HEK293 (cell line): ENCODE results near the gene KIFC1.
A peak's percentile ranks its signal among the peaks of the same experiment; 100 is the strongest.
"Not testable (repeated sequence)": the region's sequence is repeated elsewhere in the genome, so short reads cannot be mapped to it uniquely, and the experiment has no call there.

Experiments
- CTCF ChIA-PET: fragments of 350-600 bp; formaldehyde crosslinking; extraction: SDS; loops from one replicate; lab custom pipeline; 2021; ENCODE audit warnings: antibody characterized with exemption; lab: Yijun Ruan, JAX
- POLR2A ChIA-PET: fragments of 300-600 bp; formaldehyde crosslinking; extraction: SDS; loops from one replicate; lab custom pipeline; 2020; ENCODE audit warnings: antibody characterized with exemption, inconsistent platforms; lab: Yijun Ruan, JAX
- H3K27ac ChIP-seq: fragments of 200-500 bp; sonication (Bioruptor generic); 2 replicates; pipeline ENCODE4 v1.5.1; 2014; ENCODE audit warnings: low read depth, low read length, control low read depth, inconsistent platforms; ENCODE audit errors: extremely low read depth
- H3K36me3 ChIP-seq, 2 experiments: fragments of 200-500 bp in 1 of 2; sonication (Bioruptor generic) in 1 of 2; 1 replicate in 1 of 2; 2 replicates in 1 of 2; pipeline ENCODE4 v1.5.1; 2014 to 2017; ENCODE audit warnings: inconsistent platforms in 2 of 2, low read length in 2 of 2; ENCODE audit not compliant: control insufficient read depth in 2 of 2, insufficient read depth in 1 of 2
- H3K4me1 ChIP-seq: fragments of 200-500 bp; sonication (Bioruptor generic); 2 replicates; pipeline ENCODE4 v1.5.1; 2014; ENCODE audit warnings: mild to moderate bottlenecking, low read length, inconsistent platforms; ENCODE audit not compliant: control insufficient read depth, insufficient read depth
- H3K4me3 ChIP-seq: 2 replicates; pipeline ENCODE4 v1.5.1; 2011; ENCODE audit warnings: low read depth, mild to moderate bottlenecking, control low read depth, low read length, moderate library complexity
- H3K9me3 ChIP-seq: fragments of 200-500 bp; sonication (Bioruptor generic); 2 replicates; pipeline ENCODE4 v1.5.1; 2014; ENCODE audit warnings: low read depth, low read length, inconsistent platforms; ENCODE audit not compliant: control insufficient read depth, insufficient read depth
- BCL11A ChIP-seq: fragments of 450-650 bp; formaldehyde crosslinking; IDR thresholded peaks from 2 replicates; pipeline ENCODE4 v1.5.1; 2016; ENCODE audit warnings: low read depth, missing biosample characterization, missing genetic modification characterization
- BCL11B ChIP-seq: fragments of 450-650 bp; formaldehyde crosslinking; IDR thresholded peaks from 2 replicates; pipeline ENCODE4 v1.5.1; 2016; ENCODE audit warnings: low read depth, missing biosample characterization, missing genetic modification characterization
- HOXD13 ChIP-seq: sonication (generic); formaldehyde crosslinking; IDR thresholded peaks from 2 replicates; pipeline ENCODE4 v1.8.0; 2022; ENCODE audit warnings: missing genetic modification reagents, borderline replicate concordance
- PRDM1 ChIP-seq: fragments of 450-650 bp; formaldehyde crosslinking; IDR thresholded peaks from 2 replicates; pipeline ENCODE4; 2016; ENCODE audit warnings: missing biosample characterization, missing genetic modification characterization
- REST ChIP-seq: fragments of 450-650 bp; formaldehyde crosslinking; IDR thresholded peaks from 2 replicates; pipeline ENCODE4 v1.5.1; 2016; ENCODE audit warnings: missing biosample characterization, missing genetic modification characterization
- SP2 ChIP-seq: fragments of 450-650 bp; formaldehyde crosslinking; IDR thresholded peaks from 2 replicates; pipeline ENCODE4 v1.5.1; 2016; ENCODE audit warnings: missing biosample characterization, missing genetic modification characterization
- ZFP41 ChIP-seq: fragments of 450-650 bp; formaldehyde crosslinking; IDR thresholded peaks from 2 replicates; pipeline ENCODE4 v1.5.1; 2016; ENCODE audit warnings: missing biosample characterization, missing genetic modification characterization, borderline replicate concordance
- ZNF132 ChIP-seq: fragments of 450-650 bp; formaldehyde crosslinking; IDR thresholded peaks from 2 replicates; pipeline ENCODE4 v1.5.1; 2017; ENCODE audit warnings: missing biosample characterization, missing genetic modification characterization, borderline replicate concordance
- ZNF140 ChIP-seq: fragments of 450-650 bp; formaldehyde crosslinking; IDR thresholded peaks from 2 replicates; pipeline ENCODE4 v1.5.1; 2016; ENCODE audit warnings: missing biosample characterization, missing genetic modification characterization
- ZNF175 ChIP-seq: fragments of 450-650 bp; formaldehyde crosslinking; IDR thresholded peaks from 2 replicates; pipeline ENCODE4 v1.5.1; 2016; ENCODE audit warnings: missing biosample characterization, missing genetic modification characterization
- ZNF24 ChIP-seq: fragments of 450-650 bp; formaldehyde crosslinking; IDR thresholded peaks from 2 replicates; pipeline ENCODE4 v1.5.1; 2016; ENCODE audit warnings: missing biosample characterization, missing genetic modification characterization
- ZNF266 ChIP-seq: fragments of 450-650 bp; formaldehyde crosslinking; IDR thresholded peaks from 2 replicates; pipeline ENCODE4 v1.5.1; 2016; ENCODE audit warnings: missing biosample characterization, missing genetic modification characterization, low read depth
- ZNF292 ChIP-seq: fragments of 450-650 bp; formaldehyde crosslinking; IDR thresholded peaks from 2 replicates; pipeline ENCODE4 v1.5.1; 2016; ENCODE audit warnings: low read depth, missing biosample characterization, missing genetic modification characterization, borderline replicate concordance
- ZNF366 ChIP-seq: fragments of 450-650 bp; formaldehyde crosslinking; conservative IDR thresholded peaks from 2 replicates; pipeline ENCODE4 v1.5.1; 2016; ENCODE audit warnings: missing biosample characterization, missing genetic modification characterization
- ZNF426 ChIP-seq: fragments of 450-650 bp; formaldehyde crosslinking; IDR thresholded peaks from 2 replicates; pipeline ENCODE4 v1.5.1; 2017; ENCODE audit warnings: missing biosample characterization, missing genetic modification characterization, mild to moderate bottlenecking, inconsistent platforms, moderate library complexity
- ZNF449 ChIP-seq: fragments of 450-650 bp; formaldehyde crosslinking; IDR thresholded peaks from 2 replicates; pipeline ENCODE4 v1.5.1; 2017; ENCODE audit warnings: missing biosample characterization, mild to moderate bottlenecking, missing genetic modification characterization, moderate library complexity
- ZNF548 ChIP-seq: fragments of 450-650 bp; formaldehyde crosslinking; IDR thresholded peaks from 2 replicates; pipeline ENCODE4 v1.5.1; 2016; ENCODE audit warnings: missing biosample characterization, missing genetic modification characterization
- ZNF560 ChIP-seq: fragments of 450-650 bp; formaldehyde crosslinking; IDR thresholded peaks from 2 replicates; pipeline ENCODE4 v1.5.1; 2017; ENCODE audit warnings: missing biosample characterization, missing genetic modification characterization, borderline replicate concordance
- ZNF645 ChIP-seq: fragments of 450-650 bp; formaldehyde crosslinking; IDR thresholded peaks from 2 replicates; pipeline ENCODE4; 2016; ENCODE audit warnings: missing biosample characterization, missing genetic modification characterization
- ZNF654 ChIP-seq: fragments of 450-650 bp; formaldehyde crosslinking; IDR thresholded peaks from 2 replicates; pipeline ENCODE4 v1.5.1; 2016; ENCODE audit warnings: low read depth, missing biosample characterization, missing genetic modification characterization
- ZNF707 ChIP-seq: fragments of 450-650 bp; formaldehyde crosslinking; IDR thresholded peaks from 2 replicates; pipeline ENCODE4 v1.5.1; 2016; ENCODE audit warnings: missing biosample characterization, missing genetic modification characterization
- ZNF837 ChIP-seq: fragments of 450-650 bp; formaldehyde crosslinking; IDR thresholded peaks from 2 replicates; pipeline ENCODE4 v1.5.1; 2016; ENCODE audit warnings: missing biosample characterization, missing genetic modification characterization
- ZXDB ChIP-seq: fragments of 450-650 bp; formaldehyde crosslinking; IDR thresholded peaks from 2 replicates; pipeline ENCODE4 v1.5.1; 2016; ENCODE audit warnings: missing biosample characterization, missing genetic modification characterization

KIFC1 gene

GRCh38 chr6:33392979-33393378, 1.4 kb downstream of the KIFC1 start:
- peak overlapping the region; percentile 82 for H3K4me3 ChIP-seq
- CTCF ChIA-PET = interaction anchor here (0.6 kb wide), 1 partner anchor 61 kb away, joined by 3 read pairs; the partner anchor contains the start of gene ZBTB9
- TF ChIP-seq ZNF654 (0 out of 2 replicates have a peak, but pooled peaks have one; percentile 4), HOXD13 (CRISPR knock-in tag) (0 out of 2 replicates have a peak, but pooled peaks have one; percentile 1), PRDM1 (tag by site-specific recombination) (peak; percentile 46; the same call in 1 of the 2 replicates), ZNF366 (peak; percentile 35; the same call in 1 of the 2 replicates), ZNF132 (tag by site-specific recombination) (no peak)
- no peaks in the 10 kb centered on the region for H3K9me3 ChIP-seq
- no peak overlapping the region for H3K27ac ChIP-seq
- POLR2A ChIA-PET = interaction anchor here (1.4 kb wide), 1 partner anchor 75 kb away, joined by 4 read pairs; the partner anchor contains the start of gene ZBTB22
- H3K36me3 ChIP-seq = peaks cover 6 to 22% of the 10 kb centered on the region in 2 experiments; a peak in 2 of 3 replicates
- peaks cover 10% of the 10 kb centered on the region for H3K4me1 ChIP-seq

GRCh38 chr6:33397541-33397940, 5.9 kb downstream of the KIFC1 start:
- no peak for TF ChIP-seq ZNF449 (tag by site-specific recombination)
- TF ChIP-seq ZNF560 (tag by site-specific recombination) = no peak
- no peak for TF ChIP-seq SP2 (tag by site-specific recombination)
- TF ChIP-seq ZNF266 (tag by site-specific recombination) = no peak
- TF ChIP-seq ZNF292 (tag by site-specific recombination) = no peak
- no peak for TF ChIP-seq ZNF24 (tag by site-specific recombination)
- no peak for TF ChIP-seq ZFP41 (tag by site-specific recombination)
- TF ChIP-seq ZNF645 (tag by site-specific recombination) = no peak
- TF ChIP-seq REST = no peak
- no peak for TF ChIP-seq ZNF548 (tag by site-specific recombination)
- no peak for TF ChIP-seq ZNF426 (tag by site-specific recombination)
- TF ChIP-seq ZNF175 (tag by site-specific recombination) = no peak
- no peak for TF ChIP-seq BCL11B (tag by site-specific recombination)
- TF ChIP-seq ZNF140 (tag by site-specific recombination) = no peak
- no peak for TF ChIP-seq ZXDB (tag by site-specific recombination)
- TF ChIP-seq ZNF837 = no peak
- TF ChIP-seq BCL11A (tag by site-specific recombination) = no peak
- no peak for TF ChIP-seq ZNF707 (tag by site-specific recombination)
- H3K9me3 ChIP-seq = no peaks in the 10 kb centered on the region
- no peak overlapping the region for H3K4me3 ChIP-seq
- ChIA-PET CTCF (interaction anchor here (0.6 to 0.9 kb wide), 3 partner anchors 20 to 156 kb away, joined by 3 to 4 read pairs (median 3); partner anchors contain the start of gene CUTA), POLR2A (interaction anchor here (0.7 kb wide), 3 partner anchors 125 to 562 kb away, joined by 3 to 7 read pairs (median 5); partner anchors contain the start of genes RPS18 and VPS52)
- peaks cover 48 to 63% of the 10 kb centered on the region in 2 experiments for H3K36me3 ChIP-seq
- H3K27ac ChIP-seq = no peak overlapping the region
- H3K4me1 ChIP-seq = peaks cover 10% of the 10 kb centered on the region

GRCh38 chr6:33398601-33399000, 7.0 kb downstream of the KIFC1 start:
- peaks cover 51 to 73% of the 10 kb centered on the region in 2 experiments for H3K36me3 ChIP-seq
- H3K4me1 ChIP-seq, H3K4me3 ChIP-seq, CTCF ChIA-PET, H3K9me3 ChIP-seq, POLR2A ChIA-PET, H3K27ac ChIP-seq: not testable (repeated sequence)
